H9 (cell line): ENCODE data around the gene COL4A2. TPM values are rescaled to one million over a fixed set of nuclear protein-coding genes. Genes with fewer than 3 reads are reported as not detected.

Experiments
- DNase-seq: peaks from one replicate; pipeline ENCODE4 v3.0.0-alpha.2; 2017
- H2AFZ ChIP-seq: one replicate; pipeline ENCODE4 v1.6.1; 2013; ENCODE audit warnings: mild to moderate bottlenecking, low read length, control low read depth, moderate library complexity
- H2AK5ac ChIP-seq: 2 replicates; pipeline ENCODE4 v1.6.1; 2013; ENCODE audit warnings: low read length, control low read depth, mixed read lengths; ENCODE audit not compliant: insufficient read length
- H2BK120ac ChIP-seq: one replicate; pipeline ENCODE4 v1.6.1; 2013; ENCODE audit warnings: low read depth, mild to moderate bottlenecking, low read length, control low read depth, inconsistent platforms; ENCODE audit not compliant: poor library complexity, severe bottlenecking
- H2BK12ac ChIP-seq: 2 replicates; pipeline ENCODE4 v1.6.1; 2013; ENCODE audit warnings: low read length, control low read depth, mixed read lengths, low read depth; ENCODE audit not compliant: insufficient read length
- H2BK15ac ChIP-seq: 2 replicates; pipeline ENCODE4 v1.6.1; 2013; ENCODE audit warnings: low read depth, low read length, control low read depth
- H2BK20ac ChIP-seq: one replicate; pipeline ENCODE4 v1.6.1; 2013; ENCODE audit warnings: low read depth, mild to moderate bottlenecking, low read length, control low read depth, inconsistent platforms; ENCODE audit not compliant: poor library complexity, severe bottlenecking
- H2BK5ac ChIP-seq: 2 replicates; pipeline ENCODE4 v1.6.1; 2013; ENCODE audit warnings: low read length, control low read depth, mixed read lengths; ENCODE audit not compliant: insufficient read length
- H3K14ac ChIP-seq: 2 replicates; pipeline ENCODE4 v1.6.1; 2013; ENCODE audit warnings: low read length, control low read depth; ENCODE audit not compliant: insufficient read depth
- H3K18ac ChIP-seq: 2 replicates; pipeline ENCODE4 v1.6.1; 2013; ENCODE audit warnings: low read depth, mild to moderate bottlenecking, mixed read lengths, low read length, control low read depth; ENCODE audit not compliant: insufficient read length
- H3K23ac ChIP-seq: 2 replicates; pipeline ENCODE4 v1.6.1; 2013; ENCODE audit warnings: low read length, control low read depth, mixed read lengths, low read depth; ENCODE audit not compliant: insufficient read length
- H3K23me2 ChIP-seq: 2 replicates; pipeline ENCODE4 v1.6.1; 2013; ENCODE audit warnings: low read depth, mild to moderate bottlenecking, mixed read lengths, low read length, control low read depth; ENCODE audit not compliant: insufficient read length, poor library complexity, severe bottlenecking
- H3K27ac ChIP-seq: 2 replicates; pipeline ENCODE4 v1.5.1; 2013; ENCODE audit warnings: low read length, control low read depth, mixed read lengths, low read depth; ENCODE audit not compliant: insufficient read length
- H3K27me3 ChIP-seq: 2 replicates; pipeline ENCODE4 v1.6.1; 2013; ENCODE audit warnings: low read length, control low read depth, inconsistent platforms; ENCODE audit not compliant: insufficient read depth
- H3K4ac ChIP-seq: 2 replicates; pipeline ENCODE4 v1.6.1; 2013; ENCODE audit warnings: low read depth, mild to moderate bottlenecking, control low read depth, inconsistent platforms, low read length, moderate library complexity
- H3K4me1 ChIP-seq: 2 replicates; pipeline ENCODE4 v1.6.1; 2013; ENCODE audit warnings: low read length, control low read depth, inconsistent platforms; ENCODE audit not compliant: insufficient read depth
- H3K4me2 ChIP-seq: 2 replicates; pipeline ENCODE4 v1.6.1; 2013; ENCODE audit warnings: low read length, control low read depth, mixed read lengths; ENCODE audit not compliant: insufficient read length, insufficient read depth
- H3K56ac ChIP-seq: 2 replicates; pipeline ENCODE4 v1.6.1; 2013; ENCODE audit warnings: low read depth, mild to moderate bottlenecking, mixed read lengths, low read length, control low read depth; ENCODE audit not compliant: insufficient read length
- H3K79me1 ChIP-seq: 2 replicates; pipeline ENCODE4 v1.6.1; 2013; ENCODE audit warnings: low read depth, mild to moderate bottlenecking, moderate library complexity, low read length, control low read depth, inconsistent platforms; ENCODE audit not compliant: insufficient read depth, poor library complexity, severe bottlenecking
- H3K79me2 ChIP-seq: 2 replicates; pipeline ENCODE4 v1.6.1; 2013; ENCODE audit warnings: low read length, control low read depth, inconsistent platforms; ENCODE audit not compliant: insufficient read depth
- H3K9ac ChIP-seq: 2 replicates; pipeline ENCODE4 v1.6.1; 2013; ENCODE audit warnings: low read length, control low read depth, mixed read lengths; ENCODE audit not compliant: insufficient read length; ENCODE audit errors: extremely low read depth
- H3K9me3 ChIP-seq: one replicate; pipeline ENCODE4 v1.6.1; 2013; ENCODE audit warnings: low read depth, low read length, inconsistent platforms; ENCODE audit not compliant: control insufficient read depth
- H3T11ph ChIP-seq: one replicate; pipeline ENCODE4 v1.6.1; 2013; ENCODE audit warnings: mild to moderate bottlenecking, low read length, control low read depth, inconsistent platforms
- H4K20me1 ChIP-seq: one replicate; pipeline ENCODE4 v1.6.1; 2013; ENCODE audit not compliant: control insufficient read depth, insufficient read length, insufficient read depth
- H4K5ac ChIP-seq: 2 replicates; pipeline ENCODE4 v1.6.1; 2013; ENCODE audit warnings: low read depth, mild to moderate bottlenecking, mixed read lengths, low read length, control low read depth; ENCODE audit not compliant: insufficient read length
- H4K8ac ChIP-seq: replicated peaks from 2 replicates; pipeline ENCODE4 v1.6.1; 2013; ENCODE audit warnings: low read length, control low read depth, mixed read lengths, low read depth; ENCODE audit not compliant: insufficient read length
- H4K91ac ChIP-seq: 2 replicates; pipeline ENCODE4 v1.6.1; 2013; ENCODE audit warnings: low read depth, mild to moderate bottlenecking, moderate library complexity, mixed read lengths, low read length, control low read depth; ENCODE audit not compliant: insufficient read length
- H3K27ac Mint-ChIP-seq, 3 experiments: 2 replicates in 2 of 3; 3 replicates in 1 of 3; pipeline ENCODE4 v1.8.0; 2020 to 2021; ENCODE audit warnings: mixed read lengths in 3 of 3, mild to moderate bottlenecking in 1 of 3, moderate library complexity in 1 of 3
- H3K27me3 Mint-ChIP-seq: 2 replicates; pipeline ENCODE4 v1.8.0; 2021; ENCODE audit warnings: low read depth, mild to moderate bottlenecking, moderate library complexity, mixed read lengths
- H3K36me3 Mint-ChIP-seq, 3 experiments: 2 replicates in 2 of 3; 3 replicates in 1 of 3; pipeline ENCODE4 v1.8.0; 2020 to 2021; ENCODE audit warnings: low read depth in 3 of 3, mixed read lengths in 3 of 3; ENCODE audit not compliant: insufficient read depth in 1 of 3
- H3K4me1 Mint-ChIP-seq, 2 experiments: 2 replicates each; pipeline ENCODE4 v1.8.0; 2020; ENCODE audit warnings: mixed read lengths in 2 of 2
- H3K4me3 Mint-ChIP-seq, 2 experiments: 2 replicates in 1 of 2; 3 replicates in 1 of 2; pipeline ENCODE4 v1.8.0; 2020 to 2021; ENCODE audit warnings: mild to moderate bottlenecking in 2 of 2, mixed read lengths in 2 of 2, moderate library complexity in 1 of 2
- H3K9me3 Mint-ChIP-seq, 2 experiments: 2 replicates in 1 of 2; 3 replicates in 1 of 2; pipeline ENCODE4 v1.8.0; 2020; ENCODE audit warnings: mild to moderate bottlenecking in 2 of 2, mixed read lengths in 2 of 2, moderate library complexity in 1 of 2
- WGBS: extraction: QIAGEN DNeasy Blood & Tissue Kit; methylation state at CpG from one replicate; pipeline ENCODE4 v1.1.7; 2013; ENCODE audit warnings: missing lambda C conversion rate, low lambda C conversion rate, mixed read lengths; ENCODE audit not compliant: insufficient read length; ENCODE audit errors: extremely low coverage; 5-methylcytosine and 5-hydroxymethylcytosine counted together
- total RNA-seq: library from RNA; stranded (reverse); gene quantifications from 2 replicates; pipeline ENCODE4 v1.2.1, GENCODE V29; 2021
- TF ChIP-seq, protein P1 (sequence below): fragments of 200-600 bp; sonication (generic); conservative IDR thresholded peaks from 3 replicates; pipeline ENCODE4 v1.8.0; 2021; ENCODE audit warnings: antibody characterized with exemption, mild to moderate bottlenecking

Gene COL4A2
- total RNA-seq, 1 experiment from 2014 or later, result 76.5 TPM

DNA sequence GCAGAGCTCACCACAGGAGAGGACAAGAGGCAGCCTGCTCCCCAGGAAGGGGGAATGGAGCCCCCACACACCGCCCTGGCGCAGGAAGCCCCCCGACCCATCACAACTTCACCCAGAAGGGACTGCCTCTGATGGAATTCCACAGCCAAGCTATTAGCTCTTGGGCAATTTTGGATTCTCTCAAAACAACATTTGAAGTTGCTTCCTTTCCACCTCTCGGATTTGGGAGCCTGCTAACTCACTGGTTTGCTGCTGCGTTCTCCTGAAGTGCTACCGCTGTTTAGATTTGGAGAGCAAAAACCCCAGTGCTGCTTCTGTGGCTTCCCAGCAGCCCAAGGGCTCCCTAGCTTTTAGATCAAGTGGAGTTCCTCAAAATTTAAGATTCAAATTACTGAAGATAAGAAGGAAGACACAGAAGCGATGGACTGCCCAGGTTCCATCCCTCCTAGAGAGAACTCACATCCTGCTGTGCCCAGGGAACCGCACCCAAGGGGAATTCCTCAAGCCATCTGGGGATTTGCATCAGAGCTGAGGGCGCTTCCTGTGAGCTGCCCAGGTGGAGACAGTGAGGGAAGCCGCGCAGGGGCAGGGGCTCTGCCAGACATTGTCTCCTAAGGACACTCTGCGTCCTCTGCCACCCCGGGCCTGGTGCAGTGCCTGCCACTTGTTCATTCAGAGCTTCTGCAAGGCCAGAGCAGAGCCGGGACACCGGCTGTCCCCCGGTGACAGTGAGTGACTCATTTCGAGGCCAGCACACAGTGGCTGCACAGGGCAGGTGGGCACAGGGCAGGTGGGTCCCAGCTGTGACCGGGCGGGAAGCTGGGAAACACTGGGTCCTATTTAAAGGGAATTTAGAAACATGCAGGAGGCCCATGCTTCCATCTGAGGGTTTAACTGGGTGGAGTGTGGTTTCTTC is 45.7 kb upstream of the COL4A2 start:
- Histone ChIP-seq H3K23me2 (no peaks in the 10 kb centered on the region), H3K79me2 (no peaks in the 10 kb centered on the region; the same call in 1 of the 2 replicates), H4K20me1 (no peaks in the 10 kb centered on the region), H2BK15ac (no peak overlapping the region), H4K8ac (no peak overlapping the region), H4K5ac (no peak overlapping the region), H3K4me2 (no peak overlapping the region), H2AFZ (no peak overlapping the region), H3K9me3 (no peaks in the 10 kb centered on the region), H3K18ac (no peak overlapping the region), H3K27ac (no peak overlapping the region), H2BK120ac (no peak overlapping the region), H3K23ac (no peak overlapping the region), H3K79me1 (no peaks in the 10 kb centered on the region), H3K56ac (no peak overlapping the region), H3K4me1 (peaks cover 12% of the 10 kb centered on the region; the same call in 1 of the 2 replicates), H3K9ac (no peak overlapping the region), H3K4ac (no peak overlapping the region), H2BK12ac (no peak overlapping the region), H2AK5ac (no peak overlapping the region), H3T11ph (no peak overlapping the region), H2BK20ac (no peak overlapping the region), H3K14ac (no peak overlapping the region), H2BK5ac (no peak overlapping the region), H4K91ac (no peak overlapping the region), H3K27me3 (no peaks in the 10 kb centered on the region)
- TF ChIP-seq, protein P1, sequence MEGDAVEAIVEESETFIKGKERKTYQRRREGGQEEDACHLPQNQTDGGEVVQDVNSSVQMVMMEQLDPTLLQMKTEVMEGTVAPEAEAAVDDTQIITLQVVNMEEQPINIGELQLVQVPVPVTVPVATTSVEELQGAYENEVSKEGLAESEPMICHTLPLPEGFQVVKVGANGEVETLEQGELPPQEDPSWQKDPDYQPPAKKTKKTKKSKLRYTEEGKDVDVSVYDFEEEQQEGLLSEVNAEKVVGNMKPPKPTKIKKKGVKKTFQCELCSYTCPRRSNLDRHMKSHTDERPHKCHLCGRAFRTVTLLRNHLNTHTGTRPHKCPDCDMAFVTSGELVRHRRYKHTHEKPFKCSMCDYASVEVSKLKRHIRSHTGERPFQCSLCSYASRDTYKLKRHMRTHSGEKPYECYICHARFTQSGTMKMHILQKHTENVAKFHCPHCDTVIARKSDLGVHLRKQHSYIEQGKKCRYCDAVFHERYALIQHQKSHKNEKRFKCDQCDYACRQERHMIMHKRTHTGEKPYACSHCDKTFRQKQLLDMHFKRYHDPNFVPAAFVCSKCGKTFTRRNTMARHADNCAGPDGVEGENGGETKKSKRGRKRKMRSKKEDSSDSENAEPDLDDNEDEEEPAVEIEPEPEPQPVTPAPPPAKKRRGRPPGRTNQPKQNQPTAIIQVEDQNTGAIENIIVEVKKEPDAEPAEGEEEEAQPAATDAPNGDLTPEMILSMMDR, result no peak
- peaks cover 0 to 4% (median 3%) of the 10 kb centered on the region in 3 experiments; a peak in 2 of 7 replicates for H3K36me3 Mint-ChIP-seq
- no CpG with 5 or more reads among the region's 19 CpGs for WGBS
- no peak overlapping the region for H3K4me3 Mint-ChIP-seq
- H3K27me3 Mint-ChIP-seq, result peaks cover 2% of the 10 kb centered on the region; the same call in 1 of the 2 replicates
- H3K9me3 Mint-ChIP-seq, result no peaks in the 10 kb centered on the region
- peaks cover 46 to 47% of the 10 kb centered on the region in 2 experiments for H3K4me1 Mint-ChIP-seq
- peak overlapping the region in 2 of 3 experiments; percentile 19 to 51; a peak in 2 of 7 replicates for H3K27ac Mint-ChIP-seq
- peak; percentile 61 for DNase-seq
